LNCaP clone FGC (cell line): Measurements from ENCODE around the gene OR2T34.
"Not testable (repeated sequence)": the region's sequence is repeated elsewhere in the genome, so short reads cannot be mapped to it uniquely, and the experiment has no call there.

Source experiments
- DNase-seq: peaks from one replicate; pipeline ENCODE4 v3.0.0-alpha.2; 2011; ENCODE audit warnings: low read depth
- H3K4me3 ChIP-seq: 2 replicates; pipeline ENCODE4 v1.5.1; 2011; ENCODE audit warnings: mild to moderate bottlenecking, low read depth, low read length, control low read depth
- CTCF ChIP-seq: IDR thresholded peaks from 2 replicates; pipeline ENCODE4 v1.5.1; 2012; ENCODE audit warnings: mild to moderate bottlenecking; ENCODE audit not compliant: control insufficient read depth, insufficient read depth; ENCODE audit errors: extremely low read depth

Gene OR2T34

GRCh38 chr1:248574657-248575056, at the start of gene OR2T34:
Gene OR2T34 (minus strand): TSS chr1:248574757. CDS start chr1:248574757, 0 bp downstream.
- not testable (repeated sequence) for H3K4me3 ChIP-seq, DNase-seq

GRCh38 chr1:248622570-248623001, 48.0 kb upstream of the OR2T34 start:
- no peak overlapping the region for H3K4me3 ChIP-seq
- DNase-seq, result peak; percentile 15
- peak; percentile 44 for TF ChIP-seq CTCF

GRCh38 chr1:248621770-248622169, 47.2 kb upstream of the OR2T34 start:
- TF ChIP-seq CTCF, result no peak
- DNase-seq, result no peak
- no peak overlapping the region for H3K4me3 ChIP-seq

GRCh38 chr1:248618878-248619277, 44.3 kb upstream of the OR2T34 start:
- no peak for TF ChIP-seq CTCF
- no peak for DNase-seq
- no peak overlapping the region for H3K4me3 ChIP-seq

- DNase-seq, result no peak
- no peak for TF ChIP-seq CTCF
- H3K4me3 ChIP-seq, result no peak overlapping the region
Measured at GRCh38 chr1:248618119-248618518, 43.6 kb upstream of the OR2T34 start.

- no peak for DNase-seq
- no peak overlapping the region for H3K4me3 ChIP-seq
- no peak for TF ChIP-seq CTCF
Measured at GRCh38 chr1:248613742-248614141, 39.2 kb upstream of the OR2T34 start.

- no peak for DNase-seq
- no peak overlapping the region for H3K4me3 ChIP-seq
- no peak for TF ChIP-seq CTCF
Measured at GRCh38 chr1:248611883-248612414, 37.4 kb upstream of the OR2T34 start.

- no peak for DNase-seq
- TF ChIP-seq CTCF, result no peak
Measured at GRCh38 chr1:248610301-248610700, 35.7 kb upstream of the OR2T34 start.

More at GRCh38 chr1:248610301-248610700, 35.7 kb upstream of the OR2T34 start:
- H3K4me3 ChIP-seq, result no peak overlapping the region
